ENCODE data around the gene HOXA9.

HOXA9 gene

GRCh38 chr7:27141137-27141922 lies 24.0 kb downstream of the HOXA9 start:
- DNase-seq (ENCODE audit: low spot score): no peak

DNA sequence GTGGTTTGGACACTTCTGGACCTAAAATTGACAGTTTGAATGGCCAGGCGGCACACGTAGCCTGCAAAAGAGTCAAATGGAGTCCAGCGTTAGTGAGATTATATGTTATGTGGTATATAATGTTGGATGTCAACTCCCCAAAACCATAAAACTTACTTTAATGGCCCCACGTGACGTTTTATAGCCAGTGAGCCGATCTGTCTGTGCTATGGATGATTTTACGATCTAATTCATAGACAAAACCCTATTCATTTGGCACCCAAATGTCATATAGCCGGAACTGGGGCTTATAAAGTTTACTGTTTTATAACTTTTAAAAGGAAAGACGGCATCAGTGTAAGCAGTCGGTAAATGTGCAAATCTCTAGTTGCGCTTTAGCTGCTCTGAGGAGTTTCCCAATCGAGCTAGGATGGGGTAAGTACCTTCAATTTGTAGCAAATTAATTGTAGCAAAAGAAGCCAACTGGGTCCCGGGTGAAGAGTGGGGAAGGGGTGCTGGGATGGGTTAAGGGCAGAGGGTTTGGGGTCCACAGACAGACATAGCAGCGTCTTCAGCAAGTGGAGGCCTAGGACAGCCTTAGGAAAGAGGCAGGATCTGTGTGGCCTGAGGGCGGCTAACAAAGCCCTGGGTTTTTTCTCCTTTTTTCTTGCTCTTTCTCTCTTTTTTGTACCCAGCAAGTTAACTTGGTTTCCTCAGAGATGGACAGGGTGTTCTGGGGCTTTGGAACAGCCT lies 25.0 kb downstream of the HOXA9 start:
- DNase-seq (ENCODE audit: low spot score): no peak

- no peak for DNase-seq (ENCODE audit: low spot score)
Measured at GRCh38 chr7:27139334-27140125, 25.8 kb downstream of the HOXA9 start.

- no peak for DNase-seq (ENCODE audit: low spot score)
Measured at GRCh38 chr7:27138985-27139333, 26.4 kb downstream of the HOXA9 start.

DNA sequence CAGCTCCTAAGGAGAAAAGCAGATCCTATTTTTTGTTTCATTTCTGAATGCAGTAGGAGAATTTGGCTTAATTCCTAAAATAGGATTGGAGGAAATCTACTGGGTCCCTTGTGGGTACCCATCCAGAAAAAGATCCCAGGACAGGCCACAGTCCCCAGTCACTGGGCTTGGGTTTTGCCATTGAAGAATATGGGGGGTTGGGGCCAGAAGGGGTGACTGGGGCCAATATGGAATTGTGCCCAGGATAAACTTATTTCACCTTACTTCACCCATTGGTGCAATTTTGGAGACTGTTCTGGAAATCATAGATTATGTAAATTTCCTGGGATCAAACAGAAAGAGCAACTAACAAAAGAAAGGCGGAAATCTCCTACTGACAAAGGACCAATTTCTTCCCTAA lies 26.9 kb downstream of the HOXA9 start:
- DNase-seq (ENCODE audit: low spot score): no peak

DNA sequence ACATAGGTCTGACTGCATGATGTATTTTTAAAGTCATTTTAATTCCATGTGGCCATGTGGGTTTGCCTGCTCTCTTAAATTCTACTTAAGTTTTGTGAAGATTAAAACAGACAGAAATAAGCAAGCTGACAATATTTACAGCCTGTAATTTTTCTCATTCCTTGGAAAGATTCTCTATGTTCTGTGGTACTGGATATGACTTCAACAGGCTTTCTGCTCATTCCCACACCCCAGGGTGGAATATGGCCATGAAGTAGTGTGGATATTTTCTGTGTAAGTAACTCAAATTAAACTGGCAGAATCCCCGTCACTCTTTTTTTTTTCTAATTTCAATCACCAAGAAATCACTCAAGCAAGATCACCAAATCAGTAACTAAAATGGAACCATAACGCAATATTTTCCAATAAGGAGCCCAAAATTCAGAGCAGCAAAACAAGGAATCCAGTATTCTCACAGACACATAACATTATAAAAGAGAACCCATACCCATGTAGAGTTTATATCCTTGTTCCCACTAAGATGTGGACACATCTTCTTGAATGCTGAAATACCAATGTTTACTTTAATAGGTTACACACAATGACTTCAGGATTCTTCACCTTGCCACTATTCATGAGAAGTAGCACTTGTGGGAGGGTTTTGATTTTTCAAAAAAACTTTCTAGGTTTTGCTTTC lies 27.6 kb downstream of the HOXA9 start:
- DNase-seq (ENCODE audit: low spot score): no peak

- DNase-seq (ENCODE audit: low spot score): no peak
Measured at GRCh38 chr7:27134392-27134791, 30.9 kb downstream of the HOXA9 start.

DNA sequence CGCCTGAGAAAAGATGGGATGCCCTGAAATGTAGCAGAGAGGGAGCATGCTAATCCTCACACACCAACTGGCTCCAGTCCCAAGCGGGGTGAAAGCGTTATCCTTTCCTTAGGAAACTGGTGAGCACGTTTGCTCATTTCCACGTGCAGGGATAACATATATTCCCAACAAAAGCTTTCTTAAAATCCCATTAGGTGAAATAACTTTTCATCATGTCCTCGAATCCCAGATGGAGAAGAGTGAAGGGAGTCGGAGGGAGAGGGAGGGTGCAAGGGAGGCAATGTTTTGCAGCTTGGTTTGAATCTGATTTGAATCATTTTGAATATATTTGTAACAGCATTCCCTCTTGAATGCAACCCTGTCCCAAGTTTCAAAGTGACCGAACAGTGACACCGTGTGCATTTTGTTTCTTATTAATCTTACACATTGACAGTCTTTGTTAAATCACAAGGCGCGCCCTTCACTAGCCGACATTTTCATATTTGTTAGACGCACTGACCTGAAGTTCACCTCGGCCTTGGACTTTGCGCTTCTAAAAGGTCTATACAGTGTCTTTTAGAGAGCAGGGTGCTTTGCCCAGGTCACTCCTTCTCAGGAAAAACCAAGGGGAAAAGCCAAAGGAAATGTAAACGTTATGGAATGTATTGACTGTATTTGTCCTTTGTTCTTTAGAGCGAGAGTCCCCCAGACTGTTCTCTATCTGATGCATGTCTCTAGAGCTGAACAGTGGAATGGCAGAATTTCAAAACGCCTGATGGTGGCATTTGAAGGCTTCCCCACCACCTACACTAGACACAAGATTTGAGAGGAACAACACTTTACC lies 31.7 kb downstream of the HOXA9 start:
- DNase-seq (ENCODE audit: low spot score): no peak

GRCh38 chr7:27132978-27133377 lies 32.4 kb downstream of the HOXA9 start:
- DNase-seq (ENCODE audit: low spot score): no peak

GRCh38 chr7:27132214-27132613 lies 33.1 kb downstream of the HOXA9 start:
- no peak for DNase-seq (ENCODE audit: low spot score)

GRCh38 chr7:27131390-27131819 lies 33.9 kb downstream of the HOXA9 start:
- DNase-seq (ENCODE audit: low spot score): no peak

DNA sequence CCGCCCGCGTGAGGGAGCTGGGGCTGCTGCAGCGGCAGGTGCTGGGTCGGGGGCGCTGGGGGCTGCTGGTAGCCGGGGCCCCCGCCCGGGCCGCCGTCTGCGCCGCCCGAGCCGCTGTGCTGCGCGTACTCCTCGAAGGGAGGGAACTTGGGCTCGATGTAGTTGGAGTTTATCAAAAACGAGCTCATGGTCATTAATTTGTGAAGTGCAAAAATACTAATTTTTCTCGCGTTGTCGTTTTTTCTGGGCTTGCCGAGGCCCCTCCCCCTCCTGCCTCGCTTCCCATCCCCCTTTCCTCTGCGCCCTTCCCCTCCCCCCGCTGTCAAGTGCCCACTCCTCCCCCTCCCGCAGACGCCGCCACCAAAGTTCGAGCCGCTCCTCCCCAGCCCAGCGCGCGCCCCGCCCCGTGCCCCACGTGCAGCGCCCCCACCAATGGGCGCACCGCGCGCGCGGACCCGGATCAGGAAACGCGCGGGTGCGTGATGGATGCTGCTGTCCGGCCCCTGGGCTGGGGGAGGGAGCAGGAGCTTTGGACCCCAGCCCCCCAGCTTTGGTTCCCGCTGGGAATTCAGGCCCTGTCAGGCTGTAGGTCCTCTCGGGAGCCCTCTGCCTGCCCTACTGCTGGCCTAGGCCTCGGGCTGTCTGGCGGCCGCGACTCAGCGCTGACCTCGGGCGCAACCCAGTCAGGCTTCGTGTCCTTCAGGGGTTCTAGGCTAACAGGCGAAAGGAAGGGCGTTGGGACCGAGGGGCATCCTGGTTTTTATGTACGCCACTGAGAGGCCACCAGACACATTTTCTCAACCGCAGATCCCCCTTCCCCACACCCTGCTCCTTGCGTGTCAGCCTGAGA lies 34.6 kb downstream of the HOXA9 start, which contains the start of gene HOXA4:
TSS of gene HOXA4 (minus strand) at position 218 of the 850 bp plus-strand sequence. CDS start at position 194, 24 bp downstream.
- DNase-seq (ENCODE audit: low spot score): peak; percentile 78

GRCh38 chr7:27129729-27130539 lies 35.4 kb downstream of the HOXA9 start:
- DNase-seq (ENCODE audit: low spot score): peak; percentile 46

- no peak for DNase-seq (ENCODE audit: low spot score)
Measured at GRCh38 chr7:27128776-27129728, 36.3 kb downstream of the HOXA9 start.

GRCh38 chr7:27128034-27128433 lies 37.3 kb downstream of the HOXA9 start:
- no peak for DNase-seq (ENCODE audit: low spot score)

DNA sequence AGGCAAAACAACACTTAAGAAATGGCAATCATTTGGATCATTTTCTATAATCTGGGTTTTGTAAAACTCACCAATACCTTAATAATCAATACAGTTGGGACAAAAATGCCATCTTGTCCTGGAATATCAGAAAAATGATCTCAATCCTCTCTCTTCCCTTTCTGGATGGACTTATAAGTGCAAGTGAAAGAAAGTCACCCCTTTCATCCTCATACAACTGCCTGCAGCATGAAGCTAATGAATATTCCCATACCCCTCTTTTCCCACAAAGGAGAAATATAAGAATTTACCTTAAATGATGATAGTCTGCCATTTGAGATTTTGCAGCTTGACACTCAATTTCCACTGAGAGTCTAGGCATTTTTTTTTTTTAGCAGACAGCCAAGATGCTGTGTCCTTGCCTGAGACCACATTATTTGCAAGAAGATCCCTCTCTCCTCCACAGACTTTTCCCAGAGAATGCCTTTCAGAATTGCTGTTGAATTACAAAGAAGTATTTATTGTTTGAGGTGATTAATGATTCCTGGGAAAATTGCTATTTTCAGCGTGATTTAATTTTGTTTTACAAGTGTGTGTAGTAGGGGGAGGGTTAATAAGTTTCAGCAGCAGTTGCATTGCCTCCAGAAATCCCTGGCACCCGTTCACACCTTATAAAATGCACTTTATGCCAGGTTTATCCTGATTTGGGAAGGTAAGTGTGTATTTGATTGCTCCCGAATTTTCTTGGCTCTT lies 38.6 kb downstream of the HOXA9 start:
- DNase-seq (ENCODE audit: low spot score): no peak

GRCh38 chr7:27125986-27126394 lies 39.3 kb downstream of the HOXA9 start:
- no peak for DNase-seq (ENCODE audit: low spot score)

All from D341Med (cell line).